OCI-LY7 (cell line): Measurements from ENCODE around the gene GIPR.
"Not testable (repeated sequence)": the region's sequence is repeated elsewhere in the genome, so short reads cannot be mapped to it uniquely, and the experiment has no call there.

ENCODE experiments used
- EZH2phosphoT487 ChIP-seq: fragments of 200-600 bp; sonication (generic); IDR thresholded peaks from 2 replicates; pipeline ENCODE4 v1.6.1; 2018; ENCODE audit warnings: low read depth, borderline replicate concordance, mild to moderate bottlenecking, mixed run types, antibody characterized with exemption, low read length, moderate library complexity, mixed read lengths
- TF ChIP-seq, protein P1 (sequence below): fragments of 200-600 bp; sonication (generic); conservative IDR thresholded peaks from 2 replicates; pipeline ENCODE4 v1.5.1; 2014; ENCODE audit warnings: mild to moderate bottlenecking, antibody characterized with exemption, low read length, moderate library complexity, mixed read lengths

DNA sequence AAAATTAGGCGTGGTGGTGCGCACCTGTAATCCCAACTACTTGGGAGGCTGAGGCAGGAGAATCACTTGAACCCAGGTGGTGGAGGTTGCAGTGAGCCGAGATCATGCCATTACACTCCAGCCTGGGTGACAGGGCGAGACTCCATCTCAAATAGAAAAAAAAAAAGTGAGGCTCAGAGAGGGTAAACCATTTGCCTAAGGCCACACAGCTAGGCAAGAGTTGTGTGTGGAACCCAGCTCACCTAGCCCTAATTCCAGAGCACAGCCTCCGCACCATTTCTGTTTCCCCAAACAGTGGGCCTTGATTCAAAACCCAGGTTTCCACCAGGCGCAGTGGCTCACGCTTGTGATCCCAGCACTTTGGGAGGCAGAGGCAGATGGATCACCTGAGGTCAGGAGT, 39.8 kb upstream of the GIPR start:
- TF ChIP-seq, protein P1, sequence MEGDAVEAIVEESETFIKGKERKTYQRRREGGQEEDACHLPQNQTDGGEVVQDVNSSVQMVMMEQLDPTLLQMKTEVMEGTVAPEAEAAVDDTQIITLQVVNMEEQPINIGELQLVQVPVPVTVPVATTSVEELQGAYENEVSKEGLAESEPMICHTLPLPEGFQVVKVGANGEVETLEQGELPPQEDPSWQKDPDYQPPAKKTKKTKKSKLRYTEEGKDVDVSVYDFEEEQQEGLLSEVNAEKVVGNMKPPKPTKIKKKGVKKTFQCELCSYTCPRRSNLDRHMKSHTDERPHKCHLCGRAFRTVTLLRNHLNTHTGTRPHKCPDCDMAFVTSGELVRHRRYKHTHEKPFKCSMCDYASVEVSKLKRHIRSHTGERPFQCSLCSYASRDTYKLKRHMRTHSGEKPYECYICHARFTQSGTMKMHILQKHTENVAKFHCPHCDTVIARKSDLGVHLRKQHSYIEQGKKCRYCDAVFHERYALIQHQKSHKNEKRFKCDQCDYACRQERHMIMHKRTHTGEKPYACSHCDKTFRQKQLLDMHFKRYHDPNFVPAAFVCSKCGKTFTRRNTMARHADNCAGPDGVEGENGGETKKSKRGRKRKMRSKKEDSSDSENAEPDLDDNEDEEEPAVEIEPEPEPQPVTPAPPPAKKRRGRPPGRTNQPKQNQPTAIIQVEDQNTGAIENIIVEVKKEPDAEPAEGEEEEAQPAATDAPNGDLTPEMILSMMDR: not testable (repeated sequence)
- TF ChIP-seq EZH2phosphoT487: not testable (repeated sequence)
